Neural progenitor cell (in vitro differentiated cells): ENCODE measurements around the gene FHOD3. TPM values are rescaled to one million over a fixed set of nuclear protein-coding genes. Genes with fewer than 3 reads are reported as not detected.

Experiments used
- DNase-seq: peaks from one replicate; pipeline ENCODE4 v3.0.0-alpha.2; 2016; ENCODE audit warnings: low spot score
- H2AFZ ChIP-seq: fragments of 200-600 bp; sonication (generic); replicated peaks from 2 replicates; pipeline ENCODE4 v1.6.1; 2016; ENCODE audit warnings: antibody characterized with exemption
- H3F3A ChIP-seq: fragments of 200-600 bp; sonication (generic); 2 replicates; pipeline ENCODE4 v1.6.1; 2016; ENCODE audit warnings: antibody characterized with exemption, low read depth
- H3K27ac ChIP-seq: fragments of 200-600 bp; sonication (generic); 2 replicates; pipeline ENCODE4 v1.5.1; 2016; ENCODE audit warnings: mild to moderate bottlenecking
- H3K27me3 ChIP-seq: fragments of 200-600 bp; sonication (generic); 2 replicates; pipeline ENCODE4 v1.6.1; 2016; ENCODE audit warnings: mild to moderate bottlenecking, moderate library complexity
- H3K36me3 ChIP-seq: fragments of 200-600 bp; sonication (generic); 2 replicates; pipeline ENCODE4 v1.5.1; 2016
- H3K4me1 ChIP-seq: fragments of 200-600 bp; sonication (generic); 2 replicates; pipeline ENCODE4 v1.6.1; 2016; ENCODE audit warnings: mixed run types
- H3K4me2 ChIP-seq: fragments of 200-600 bp; sonication (generic); 2 replicates; pipeline ENCODE4 v1.6.1; 2016
- H3K4me3 ChIP-seq: fragments of 200-600 bp; sonication (generic); 2 replicates; pipeline ENCODE4 v1.5.1; 2016
- H3K79me2 ChIP-seq: fragments of 200-600 bp; sonication (generic); 2 replicates; pipeline ENCODE4 v1.6.1; 2016; ENCODE audit warnings: low read depth
- H3K9ac ChIP-seq: fragments of 200-600 bp; sonication (generic); 2 replicates; pipeline ENCODE4 v1.6.1; 2016
- H3K9me3 ChIP-seq: fragments of 200-600 bp; sonication (generic); 2 replicates; pipeline ENCODE4 v1.5.1; 2016; ENCODE audit warnings: low read depth
- H4K20me1 ChIP-seq: fragments of 200-600 bp; sonication (generic); 2 replicates; pipeline ENCODE4 v1.6.1; 2016; ENCODE audit warnings: low read depth
- H3K27ac Mint-ChIP-seq: 3 replicates; pipeline ENCODE4 v1.8.0; 2021; ENCODE audit warnings: mixed read lengths
- H3K27me3 Mint-ChIP-seq: 2 replicates; pipeline ENCODE4 v1.8.0; 2022; ENCODE audit warnings: low read depth, mild to moderate bottlenecking, inconsistent platforms, moderate library complexity, mixed read lengths; ENCODE audit not compliant: insufficient read depth
- H3K36me3 Mint-ChIP-seq: 3 replicates; pipeline ENCODE4 v1.8.0; 2021; ENCODE audit warnings: mixed read lengths
- H3K4me1 Mint-ChIP-seq: 3 replicates; pipeline ENCODE4 v1.8.0; 2021; ENCODE audit warnings: mixed read lengths
- H3K4me3 Mint-ChIP-seq: 3 replicates; pipeline ENCODE4 v1.8.0; 2021; ENCODE audit warnings: mild to moderate bottlenecking, moderate library complexity, mixed read lengths
- H3K9me3 Mint-ChIP-seq: 3 replicates; pipeline ENCODE4 v1.8.0; 2020; ENCODE audit warnings: mixed read lengths
- EZH2 ChIP-seq: fragments of 200-600 bp; sonication (generic); IDR thresholded peaks from 2 replicates; pipeline ENCODE4 v1.6.1; 2017; ENCODE audit warnings: antibody characterized with exemption, mild to moderate bottlenecking, moderate library complexity
- EZH2phosphoT487 ChIP-seq: fragments of 200-600 bp; sonication (generic); IDR thresholded peaks from 2 replicates; pipeline ENCODE4 v1.6.1; 2017; ENCODE audit warnings: antibody characterized with exemption
- total RNA-seq: library from RNA; depleted of rRNA; stranded (reverse); fragments of >200 nt; gene quantifications from 2 replicates; pipeline ENCODE4 v1.2.3, GENCODE V29; 2015; ENCODE audit warnings: low replicate concordance
- TF ChIP-seq, protein P1 (sequence below): fragments of 200-600 bp; sonication (generic); IDR thresholded peaks from 2 replicates; pipeline ENCODE4 v1.5.1; 2017; ENCODE audit warnings: antibody characterized with exemption, mild to moderate bottlenecking

Gene FHOD3
- total RNA-seq, 1 donor from 2014 or later: 69.7 TPM

DNA sequence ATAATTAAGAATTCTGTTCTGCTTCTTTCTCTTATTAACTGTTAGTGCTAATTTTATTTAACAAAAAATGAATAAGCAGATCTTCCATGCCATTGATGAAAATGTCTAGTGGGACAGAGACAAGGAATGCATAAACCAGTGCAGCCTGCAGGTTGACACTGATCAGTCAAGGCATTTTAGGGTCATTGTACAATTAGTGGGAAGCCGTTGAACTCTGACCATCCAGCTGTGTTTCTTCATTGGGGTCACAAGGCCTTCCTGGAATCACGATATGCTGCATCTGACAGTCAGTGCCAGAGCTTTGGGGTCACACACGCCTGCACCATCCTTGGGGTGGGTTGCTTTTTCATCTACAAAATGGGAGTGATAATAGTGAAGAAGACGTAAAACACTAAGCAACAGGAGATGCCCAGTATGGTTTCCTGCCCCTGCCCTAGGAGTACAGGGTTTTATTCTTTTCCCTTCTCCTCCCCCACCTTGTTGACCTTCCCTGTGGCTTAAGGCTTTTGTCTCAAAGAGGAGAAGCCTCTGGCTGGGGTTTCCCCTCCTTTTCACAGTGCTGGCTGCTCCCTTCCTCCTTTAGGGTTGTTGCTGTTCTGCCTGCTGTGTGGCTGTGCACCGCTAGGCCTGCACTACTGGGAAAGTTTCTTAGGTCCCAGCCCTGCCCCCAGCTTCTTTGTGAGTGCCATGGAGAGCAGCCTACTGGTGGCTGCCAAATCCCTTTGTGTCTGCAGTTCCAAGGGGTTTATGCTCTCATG, 285.7 kb downstream of the FHOD3 start:
- H2AFZ ChIP-seq: no peak overlapping the region
- peak overlapping the region; percentile 51 for H3K4me2 ChIP-seq
- peaks cover 20% of the 10 kb centered on the region for H4K20me1 ChIP-seq
- peaks cover 18% of the 10 kb centered on the region for H3K79me2 ChIP-seq
- TF ChIP-seq, protein P1, sequence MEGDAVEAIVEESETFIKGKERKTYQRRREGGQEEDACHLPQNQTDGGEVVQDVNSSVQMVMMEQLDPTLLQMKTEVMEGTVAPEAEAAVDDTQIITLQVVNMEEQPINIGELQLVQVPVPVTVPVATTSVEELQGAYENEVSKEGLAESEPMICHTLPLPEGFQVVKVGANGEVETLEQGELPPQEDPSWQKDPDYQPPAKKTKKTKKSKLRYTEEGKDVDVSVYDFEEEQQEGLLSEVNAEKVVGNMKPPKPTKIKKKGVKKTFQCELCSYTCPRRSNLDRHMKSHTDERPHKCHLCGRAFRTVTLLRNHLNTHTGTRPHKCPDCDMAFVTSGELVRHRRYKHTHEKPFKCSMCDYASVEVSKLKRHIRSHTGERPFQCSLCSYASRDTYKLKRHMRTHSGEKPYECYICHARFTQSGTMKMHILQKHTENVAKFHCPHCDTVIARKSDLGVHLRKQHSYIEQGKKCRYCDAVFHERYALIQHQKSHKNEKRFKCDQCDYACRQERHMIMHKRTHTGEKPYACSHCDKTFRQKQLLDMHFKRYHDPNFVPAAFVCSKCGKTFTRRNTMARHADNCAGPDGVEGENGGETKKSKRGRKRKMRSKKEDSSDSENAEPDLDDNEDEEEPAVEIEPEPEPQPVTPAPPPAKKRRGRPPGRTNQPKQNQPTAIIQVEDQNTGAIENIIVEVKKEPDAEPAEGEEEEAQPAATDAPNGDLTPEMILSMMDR: peak; percentile 54
- no peak for TF ChIP-seq EZH2phosphoT487
- no peak for TF ChIP-seq EZH2
- Mint-ChIP-seq H3K27ac (peak overlapping the region; percentile 48), H3K4me3 (peak overlapping the region; percentile 23), H3K27me3 (no peaks in the 10 kb centered on the region), H3K9me3 (peaks cover 21% of the 10 kb centered on the region), H3K4me1 (peaks cover 47% of the 10 kb centered on the region), H3K36me3 (peaks cover 34% of the 10 kb centered on the region)
- H3K4me1 ChIP-seq: peaks cover 40% of the 10 kb centered on the region
- no peaks in the 10 kb centered on the region for H3K36me3 ChIP-seq
- H3K9ac ChIP-seq: no peak overlapping the region
- H3K27ac ChIP-seq: peak overlapping the region; percentile 50
- peak; percentile 91 for DNase-seq
- no peak overlapping the region for H3K4me3 ChIP-seq
- peaks cover 33% of the 10 kb centered on the region for H3F3A ChIP-seq
- H3K9me3 ChIP-seq: no peaks in the 10 kb centered on the region
- no peaks in the 10 kb centered on the region for H3K27me3 ChIP-seq

DNA sequence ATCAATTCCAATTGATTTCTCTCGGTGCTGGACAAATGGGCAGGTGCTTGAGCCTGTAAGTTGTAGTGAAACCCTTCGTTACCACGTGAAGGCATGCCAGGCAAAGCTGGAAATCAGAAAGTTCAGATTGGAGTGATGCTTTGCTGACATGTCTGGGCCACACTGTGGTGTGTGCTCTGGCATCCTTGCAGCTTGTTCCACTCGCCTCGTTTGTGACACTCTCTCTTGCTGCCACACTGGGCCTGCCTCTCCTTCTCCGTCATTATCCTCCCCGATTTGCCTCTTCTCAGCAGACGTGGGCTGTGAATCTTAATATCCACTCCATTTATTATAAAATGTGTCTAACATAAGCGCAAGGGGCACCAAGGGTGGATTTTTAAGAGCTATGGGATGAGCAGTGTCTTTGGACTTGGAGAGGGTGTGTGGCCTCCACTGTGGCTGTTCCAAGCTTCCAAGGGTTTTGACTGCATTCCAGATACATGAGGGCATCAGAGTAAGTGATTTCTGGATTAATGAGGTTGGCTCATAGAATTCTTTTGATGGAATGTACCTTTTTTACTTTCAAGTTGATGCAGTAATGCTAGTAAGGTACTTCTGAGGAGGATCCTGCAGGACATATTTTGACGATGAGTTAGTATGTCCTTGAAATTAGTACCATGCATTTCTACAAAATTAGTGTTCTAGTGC, 292.5 kb downstream of the FHOD3 start:
- Histone ChIP-seq H3K27ac (no peak overlapping the region), H3K4me1 (peaks cover 37% of the 10 kb centered on the region), H3F3A (peaks cover under 1% of the 10 kb centered on the region), H4K20me1 (no peaks in the 10 kb centered on the region), H2AFZ (no peak overlapping the region), H3K9ac (no peak overlapping the region), H3K36me3 (no peaks in the 10 kb centered on the region), H3K4me2 (no peak overlapping the region), H3K4me3 (no peak overlapping the region), H3K9me3 (no peaks in the 10 kb centered on the region), H3K27me3 (no peaks in the 10 kb centered on the region), H3K79me2 (peaks cover 11% of the 10 kb centered on the region)
- Mint-ChIP-seq H3K4me3 (no peak overlapping the region), H3K27ac (no peak overlapping the region), H3K9me3 (peaks cover 12% of the 10 kb centered on the region), H3K4me1 (peaks cover 18% of the 10 kb centered on the region), H3K27me3 (peaks cover 5% of the 10 kb centered on the region), H3K36me3 (peaks cover 16% of the 10 kb centered on the region)
- TF ChIP-seq, protein P1: no peak
- TF ChIP-seq EZH2phosphoT487 (no peak), EZH2 (no peak)
- DNase-seq: no peak

DNA sequence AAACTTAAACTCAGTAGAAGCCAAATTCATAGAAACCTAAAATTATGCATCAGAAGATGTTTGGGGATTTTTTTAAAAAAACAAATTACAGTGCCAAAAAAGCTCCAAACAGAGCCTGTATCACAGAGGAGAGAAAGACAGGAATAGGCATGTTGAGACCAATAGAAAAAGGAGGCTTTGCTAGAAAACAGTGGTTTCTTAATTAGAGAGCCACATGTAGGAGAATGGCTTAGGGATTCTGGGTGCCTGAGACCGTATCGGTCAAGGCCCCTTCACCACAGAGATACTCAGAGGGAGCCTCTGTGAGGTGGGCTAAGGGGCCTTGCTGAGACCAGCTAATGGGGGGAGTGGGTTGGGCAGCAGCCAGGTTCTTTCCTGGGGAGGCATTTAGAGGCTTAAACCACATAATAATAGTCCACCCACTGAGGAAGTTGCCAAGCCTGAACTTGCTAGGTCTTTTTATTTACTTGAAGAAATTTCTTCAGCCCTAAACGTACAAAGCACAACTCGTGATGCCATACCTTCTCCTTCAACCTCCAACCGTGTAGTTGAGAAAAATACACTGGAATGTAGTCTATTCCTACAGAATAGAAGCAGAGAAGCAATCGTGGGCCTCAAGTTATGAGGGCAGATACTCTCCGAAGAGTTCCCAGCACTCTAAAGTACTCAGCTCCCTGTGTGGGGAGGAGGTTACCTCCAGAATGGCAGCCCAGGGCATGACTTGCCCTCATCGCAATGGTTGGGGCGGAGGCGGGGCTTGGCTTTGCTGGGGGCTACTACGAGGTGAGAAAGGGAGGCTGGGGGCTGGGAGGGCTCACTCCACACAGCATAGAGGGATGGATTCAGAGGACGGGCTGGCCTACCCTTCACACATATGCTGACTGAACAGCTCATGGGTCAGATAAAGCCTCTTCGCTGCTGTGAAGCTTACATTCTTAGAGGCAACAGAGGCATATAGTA, 293.4 kb downstream of the FHOD3 start:
- H3K4me3 Mint-ChIP-seq: no peak overlapping the region

More for the DNA sequence above, 293.4 kb downstream of the FHOD3 start:
- Histone ChIP-seq H3K27me3 (no peaks in the 10 kb centered on the region), H3F3A (no peaks in the 10 kb centered on the region), H3K27ac (no peak overlapping the region), H3K79me2 (peaks cover 8% of the 10 kb centered on the region), H3K4me3 (no peak overlapping the region), H3K9ac (no peak overlapping the region), H3K4me2 (no peak overlapping the region), H2AFZ (no peak overlapping the region), H3K4me1 (peaks cover 29% of the 10 kb centered on the region), H4K20me1 (no peaks in the 10 kb centered on the region), H3K9me3 (no peaks in the 10 kb centered on the region), H3K36me3 (no peaks in the 10 kb centered on the region)
- H3K4me1 Mint-ChIP-seq: peaks cover 14% of the 10 kb centered on the region
- DNase-seq: no peak
- TF ChIP-seq, protein P1: no peak
- TF ChIP-seq EZH2phosphoT487: no peak
- no peak for TF ChIP-seq EZH2
- H3K27me3 Mint-ChIP-seq: peaks cover 5% of the 10 kb centered on the region
- H3K9me3 Mint-ChIP-seq: peaks cover 9% of the 10 kb centered on the region
- peaks cover 23% of the 10 kb centered on the region for H3K36me3 Mint-ChIP-seq
- no peak overlapping the region for H3K27ac Mint-ChIP-seq
